HG03520 (cell line): Measurements from ENCODE around the gene KIF3A.
A peak's percentile ranks its signal among the peaks of the same experiment; 100 is the strongest.

ENCODE experiments used
- ATAC-seq: cut with Tn5 transposase; IDR thresholded peaks from one replicate; pipeline ENCODE4 v1.9.1; 2021; ENCODE audit warnings: mild to moderate bottlenecking, moderate library complexity; ENCODE audit not compliant: unreplicated experiment

KIF3A gene

DNA sequence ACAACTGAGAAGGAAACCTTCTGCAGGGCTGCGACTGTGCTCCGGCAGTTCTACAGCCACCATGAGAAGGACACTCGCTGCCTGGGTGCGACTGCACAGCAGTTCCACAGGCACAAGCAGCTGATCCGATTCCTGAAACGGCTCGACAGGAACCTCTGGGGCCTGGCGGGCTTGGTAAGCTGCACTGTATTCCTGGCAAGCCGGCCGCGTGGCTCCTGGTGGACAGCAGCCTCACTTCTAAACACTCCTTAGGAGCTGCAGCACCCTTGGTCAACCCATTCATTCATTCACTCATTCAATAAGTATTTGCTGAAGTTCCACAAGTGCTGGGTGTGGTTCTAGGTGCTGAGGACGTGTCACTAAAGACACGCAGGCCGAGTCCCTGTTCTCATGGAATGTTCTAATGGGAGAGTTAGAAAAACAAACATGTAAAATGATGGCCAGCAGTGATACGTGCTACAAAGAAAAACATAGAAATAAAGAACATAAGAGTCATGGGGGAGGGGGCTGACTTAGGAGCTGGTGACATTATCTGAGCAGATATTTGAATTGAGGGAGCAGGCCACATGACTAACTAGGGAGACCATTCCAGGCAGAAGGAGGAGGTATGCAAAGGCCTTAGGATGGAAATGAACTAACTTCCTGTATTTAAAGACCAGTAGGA is 57.5 kb downstream of the KIF3A start:
- no peak for ATAC-seq

DNA sequence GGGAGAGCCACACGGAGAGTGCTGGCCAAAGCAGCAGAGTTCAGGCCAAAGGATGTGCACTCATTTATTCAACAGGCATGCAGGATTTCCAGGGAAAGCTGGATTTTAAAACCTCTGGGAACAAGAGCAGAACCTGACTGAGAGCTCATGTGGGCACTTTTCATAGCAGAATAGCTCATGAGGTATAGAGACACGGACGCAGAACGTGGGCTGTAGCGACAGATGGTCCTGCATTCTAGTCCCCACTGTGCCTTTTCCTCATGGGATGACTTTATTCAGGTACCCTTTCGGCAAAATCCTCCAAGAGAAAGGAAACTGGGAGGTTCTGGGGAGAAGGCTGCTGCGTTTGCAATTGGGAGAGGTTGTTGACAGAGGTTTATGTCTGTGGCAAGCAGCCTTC is 58.2 kb downstream of the KIF3A start:
- ATAC-seq = no peak

DNA sequence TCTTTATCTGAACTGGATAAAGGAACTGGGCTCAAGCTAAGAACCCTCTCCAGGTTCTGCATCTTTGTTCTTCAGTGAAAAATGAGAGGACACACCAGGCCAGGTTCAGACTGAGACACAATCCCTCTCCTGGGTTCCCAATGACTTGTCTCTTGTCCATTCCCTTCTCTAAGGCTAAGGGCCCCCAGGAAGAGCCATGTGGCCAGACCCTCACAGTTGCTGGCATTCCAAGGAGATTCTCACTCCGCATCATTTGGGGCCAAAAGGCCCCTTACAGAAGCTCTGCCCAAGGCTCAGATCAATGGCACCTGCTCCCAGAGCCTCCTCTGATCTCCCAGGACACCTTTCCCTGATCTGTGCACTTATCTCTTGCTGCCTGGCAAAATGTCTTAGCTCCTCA is 58.6 kb downstream of the KIF3A start:
- no peak for ATAC-seq

DNA sequence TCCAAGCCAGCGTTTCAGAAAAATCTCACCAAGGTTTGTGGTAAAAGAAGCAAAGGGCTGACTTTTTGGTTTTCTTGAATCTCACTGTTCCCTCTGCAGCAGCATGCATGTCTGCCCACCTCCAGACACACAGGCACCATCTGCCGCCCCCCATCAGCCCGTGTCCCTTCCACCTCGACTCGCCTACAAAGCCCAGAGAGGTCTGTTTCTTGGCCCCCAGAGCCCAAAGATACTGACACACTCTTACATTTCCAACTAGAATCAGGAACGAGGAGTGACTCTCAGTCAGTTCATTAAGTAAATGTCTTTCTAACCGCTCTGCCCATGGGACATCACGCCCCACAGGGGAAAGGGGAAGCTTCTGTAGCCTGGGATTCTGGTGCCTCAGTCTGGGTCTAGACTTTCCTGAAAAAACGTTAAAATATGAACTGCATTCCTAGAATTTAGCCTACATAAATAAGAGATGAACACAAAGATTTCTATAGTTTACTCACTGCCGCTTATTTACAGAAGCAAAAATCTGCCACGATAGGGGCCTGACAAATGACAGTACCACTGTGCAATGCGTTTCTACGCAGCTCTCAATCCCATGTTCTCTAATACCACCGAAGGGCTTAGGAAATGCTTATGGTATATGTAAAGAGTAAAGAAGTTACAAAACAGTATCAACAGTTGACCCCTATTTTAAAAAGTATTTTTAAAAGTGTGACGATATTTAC is 59.5 kb downstream of the KIF3A start:
- ATAC-seq = no peak

DNA sequence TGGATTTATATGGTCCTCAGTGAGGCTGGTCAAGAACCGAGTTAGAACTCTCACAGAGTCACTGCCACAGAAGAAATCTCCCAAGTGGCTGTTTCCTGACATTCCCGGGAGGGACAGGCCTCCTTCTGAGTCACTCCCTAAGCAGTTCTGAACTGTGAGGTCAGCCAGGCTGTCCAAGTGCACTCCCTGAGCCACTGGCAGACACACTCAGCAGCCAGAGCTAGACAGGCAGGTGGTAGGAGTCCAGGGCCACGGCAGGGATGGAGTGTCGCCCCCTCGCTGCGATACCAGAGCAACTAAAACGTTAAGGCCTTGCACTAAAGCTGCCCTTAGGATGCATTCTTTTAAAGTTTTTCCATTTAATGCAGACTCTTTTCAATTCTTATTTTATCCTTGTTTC is 60.2 kb downstream of the KIF3A start:
- no peak for ATAC-seq

DNA sequence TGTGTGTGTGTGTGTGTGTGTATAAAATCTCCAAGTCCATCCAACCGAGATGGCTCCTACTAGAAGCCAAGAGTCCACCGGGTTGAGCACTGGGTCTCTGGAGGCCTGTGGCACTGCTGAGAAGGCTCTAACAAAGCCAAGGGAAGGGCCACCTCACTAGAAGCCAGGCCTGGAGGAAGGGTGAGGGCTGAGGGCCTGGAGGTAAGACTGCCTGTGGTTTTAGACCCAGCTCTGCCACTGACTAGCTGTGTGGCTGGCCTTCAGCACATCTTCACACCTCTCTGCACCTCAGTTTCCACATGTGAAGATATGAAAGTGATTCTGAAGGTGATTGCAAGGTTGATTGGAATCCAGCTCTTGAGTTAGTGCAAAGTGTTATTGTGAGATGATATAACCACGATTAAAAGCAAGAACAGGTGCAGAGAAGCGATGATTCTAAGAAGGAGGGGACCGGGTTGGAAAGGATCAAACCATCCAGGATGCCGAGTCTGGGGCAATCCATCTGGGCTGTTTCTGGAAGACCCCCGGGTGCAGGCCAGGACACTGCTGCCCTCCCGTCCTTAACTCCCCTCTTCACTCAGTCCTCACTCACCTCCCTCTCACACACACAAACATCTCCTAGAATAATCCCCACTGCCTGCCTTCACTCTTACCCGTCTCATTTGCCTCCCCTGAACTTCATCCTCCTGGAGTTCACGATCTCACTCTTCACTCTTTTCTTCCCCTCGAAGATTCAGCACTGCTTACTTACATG is 61.2 kb downstream of the KIF3A start:
- ATAC-seq = no peak

DNA sequence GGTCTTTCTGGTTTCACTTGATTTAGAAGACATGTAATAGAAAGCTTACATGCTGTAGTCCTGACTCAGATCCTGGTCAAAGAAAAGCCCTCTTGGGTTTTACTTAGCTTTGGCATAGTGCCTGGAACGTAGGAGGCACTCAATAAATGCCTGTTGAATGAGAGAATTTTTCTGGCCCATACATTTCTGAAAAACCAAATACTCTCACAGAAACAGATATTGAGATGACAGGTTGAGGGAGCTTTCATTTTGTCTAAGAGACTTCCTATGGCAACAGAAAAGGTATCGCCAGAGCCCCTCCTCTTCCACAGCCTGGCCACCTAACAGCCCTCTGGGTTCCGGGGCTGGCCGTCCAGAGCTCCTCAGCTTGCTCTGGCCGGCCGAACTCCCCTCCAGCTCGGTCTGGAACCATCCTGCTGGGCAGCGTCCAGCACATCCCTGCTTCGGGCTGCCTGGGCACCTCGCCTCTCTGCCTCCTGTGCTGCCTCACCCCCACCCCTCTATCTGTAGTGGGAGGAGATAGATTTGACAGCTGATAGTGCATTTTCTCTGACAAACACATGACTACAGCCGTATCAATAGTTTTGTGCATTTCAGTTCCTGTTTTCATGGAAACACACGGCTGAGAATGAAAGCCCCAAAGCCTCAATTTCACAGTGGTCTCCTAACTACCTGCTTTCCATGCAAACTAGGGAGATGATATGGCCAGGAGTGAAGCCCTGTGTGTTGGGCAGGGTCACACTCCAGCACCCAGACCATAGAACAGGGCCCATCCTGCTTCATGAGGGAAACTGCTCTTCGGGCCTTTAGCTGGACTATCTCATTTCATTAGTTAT is 62.5 kb downstream of the KIF3A start:
- peak; percentile 79 for ATAC-seq

DNA sequence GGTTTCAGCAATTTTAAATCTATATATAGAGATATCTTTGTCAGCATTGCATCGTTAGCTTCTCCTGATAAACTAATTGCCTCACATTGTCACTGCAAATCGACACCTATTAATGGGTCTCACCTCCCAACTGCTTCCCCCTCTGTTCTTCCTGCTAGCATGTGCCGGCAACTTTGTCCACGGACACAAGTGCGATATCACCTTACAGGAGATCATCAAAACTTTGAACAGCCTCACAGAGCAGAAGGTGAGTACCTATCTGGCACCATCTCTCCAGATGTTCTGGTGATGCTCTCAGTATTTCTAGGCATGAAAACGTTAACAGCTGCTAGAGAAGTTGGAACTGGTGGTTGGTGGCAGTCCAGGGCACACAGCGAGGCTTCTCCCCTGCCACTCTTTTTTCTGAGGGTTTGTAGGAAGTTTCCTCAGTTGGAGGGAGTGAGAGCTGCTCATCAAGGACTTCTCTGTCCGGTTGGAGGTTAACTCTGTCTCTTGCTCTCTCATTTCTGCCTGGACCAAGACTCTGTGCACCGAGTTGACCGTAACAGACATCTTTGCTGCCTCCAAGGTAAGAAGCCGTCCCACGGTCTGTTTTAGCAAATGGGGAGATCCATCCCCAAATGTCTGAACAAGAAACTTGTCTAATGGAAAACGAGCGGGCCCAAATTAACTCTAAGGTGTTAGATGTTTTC is 63.3 kb downstream of the KIF3A start, which contains the start of gene IL4:
Gene IL4, plus strand, starts transcription at position 51 of the 692 bp plus-strand sequence. Its CDS starts 62 bp downstream, at position 113.
- ATAC-seq = no peak

DNA sequence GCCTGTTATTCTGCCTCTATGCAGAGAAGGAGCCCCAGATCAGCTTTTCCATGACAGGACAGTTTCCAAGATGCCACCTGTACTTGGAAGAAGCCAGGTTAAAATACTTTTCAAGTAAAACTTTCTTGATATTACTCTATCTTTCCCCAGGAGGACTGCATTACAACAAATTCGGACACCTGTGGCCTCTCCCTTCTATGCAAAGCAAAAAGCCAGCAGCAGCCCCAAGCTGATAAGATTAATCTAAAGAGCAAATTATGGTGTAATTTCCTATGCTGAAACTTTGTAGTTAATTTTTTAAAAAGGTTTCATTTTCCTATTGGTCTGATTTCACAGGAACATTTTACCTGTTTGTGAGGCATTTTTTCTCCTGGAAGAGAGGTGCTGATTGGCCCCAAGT is 63.9 kb downstream of the KIF3A start:
- no peak for ATAC-seq

DNA sequence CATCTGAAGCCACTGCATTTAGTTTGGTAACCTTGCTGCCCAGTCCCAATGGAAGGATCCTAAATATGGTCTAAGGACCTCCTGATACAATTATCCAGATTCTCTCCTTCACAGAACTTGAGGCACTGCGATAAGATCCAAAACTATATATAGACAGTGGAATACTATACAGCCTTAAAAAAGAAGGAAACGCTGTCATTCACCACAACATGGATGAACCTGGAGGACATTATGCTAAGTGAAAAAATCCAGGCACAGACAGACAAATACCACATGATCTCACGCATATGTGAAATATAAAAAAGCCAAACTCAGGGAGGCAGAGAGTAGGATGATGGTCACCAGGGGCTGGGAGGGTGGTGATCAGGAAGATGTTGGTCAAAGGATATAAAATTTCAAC is 66.3 kb downstream of the KIF3A start:
- ATAC-seq = no peak

DNA sequence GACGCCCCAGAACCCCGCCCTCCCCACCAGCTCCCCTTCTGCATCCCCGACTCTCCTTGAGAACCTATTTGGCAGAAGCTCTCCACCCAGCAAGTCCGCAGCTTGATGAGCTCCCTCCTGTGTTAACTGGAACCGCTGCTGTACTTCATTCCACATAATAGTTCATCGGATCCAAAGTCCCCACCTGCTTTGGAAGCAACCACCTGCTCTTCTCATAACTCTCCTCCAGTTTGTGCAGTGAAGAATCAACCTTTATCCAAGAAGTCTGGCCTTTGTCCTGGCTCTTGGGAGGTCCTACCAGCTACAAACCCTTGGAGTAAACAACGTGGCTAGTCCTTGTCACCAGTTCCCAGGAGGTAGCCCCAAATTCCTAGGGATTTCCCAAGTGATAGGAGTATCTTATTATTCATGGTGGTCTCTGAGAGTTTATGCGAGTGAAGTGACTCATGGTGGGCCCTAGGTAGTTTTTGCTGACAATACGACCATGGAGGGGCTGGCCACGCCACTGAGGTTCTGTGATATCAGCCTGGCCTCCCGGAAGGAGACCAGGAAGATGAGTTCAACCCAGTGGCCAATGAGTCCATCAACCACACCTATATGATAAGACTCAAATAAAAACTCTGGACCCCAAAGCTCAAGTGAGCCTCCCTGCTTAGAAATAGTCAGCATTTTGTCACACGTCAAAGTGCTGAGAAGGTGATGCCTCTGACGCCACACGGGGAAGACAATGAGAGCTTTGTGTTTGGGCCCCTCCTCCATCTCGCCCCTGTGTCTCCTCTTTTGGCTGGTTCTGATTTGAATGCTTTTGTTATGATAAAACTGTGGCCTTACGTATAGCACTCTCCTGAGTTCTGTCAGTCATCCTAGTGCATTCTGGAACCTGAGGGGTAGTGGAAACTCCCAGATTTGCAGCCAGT is 67.1 kb downstream of the KIF3A start:
- ATAC-seq = no peak

DNA sequence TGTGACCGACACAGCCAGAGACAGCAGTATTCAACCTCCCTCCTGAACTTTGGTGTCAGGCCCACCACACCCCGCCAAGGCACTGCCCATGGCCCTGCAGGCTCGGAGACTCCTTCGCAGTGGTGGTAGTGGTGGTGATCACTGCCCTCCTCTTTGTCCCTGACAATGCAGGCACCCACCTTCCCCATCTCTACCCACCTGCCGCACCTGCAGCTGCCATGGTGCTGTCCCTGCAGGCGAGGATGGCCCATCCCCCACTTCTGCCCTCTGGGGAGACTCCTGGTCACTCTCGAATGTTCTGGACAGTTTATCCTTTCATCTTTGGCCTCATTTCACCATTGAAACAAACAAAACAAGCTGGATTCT is 67.9 kb downstream of the KIF3A start:
- ATAC-seq = no peak

DNA sequence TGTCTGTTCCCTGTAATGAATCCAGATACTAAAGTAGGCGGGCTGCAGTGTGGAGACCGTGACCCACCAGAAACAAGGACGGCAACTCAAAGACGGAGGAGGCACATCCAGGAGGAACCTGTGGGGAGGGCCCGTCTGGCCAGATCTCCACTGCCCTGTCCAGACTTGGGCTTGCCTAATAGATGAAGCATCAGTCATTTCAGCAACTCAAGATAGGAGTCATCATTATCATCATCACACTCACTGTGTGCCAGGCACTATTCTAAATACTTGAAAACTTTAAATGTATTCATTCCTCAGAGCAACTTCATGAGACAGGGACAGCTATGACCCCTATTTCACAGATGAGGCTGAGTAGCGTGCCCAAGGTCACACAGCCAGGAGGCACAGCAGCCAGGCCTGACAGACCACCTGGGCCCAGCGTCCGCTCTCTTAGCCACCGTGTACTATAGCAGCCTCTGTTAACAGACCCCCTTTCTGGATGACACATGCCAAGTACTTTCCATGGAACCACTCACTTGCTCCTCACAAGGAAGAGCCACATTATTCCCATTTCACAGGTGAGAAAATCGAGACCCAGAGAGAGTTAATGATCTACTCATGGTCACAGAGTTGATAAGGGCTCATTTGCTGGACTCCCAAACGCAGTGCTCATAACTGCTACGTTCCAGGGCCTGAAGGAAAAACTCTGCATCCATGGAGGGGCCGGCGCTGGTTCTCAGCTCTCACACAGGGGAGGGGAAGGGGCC is 68.5 kb downstream of the KIF3A start:
- ATAC-seq = no peak

DNA sequence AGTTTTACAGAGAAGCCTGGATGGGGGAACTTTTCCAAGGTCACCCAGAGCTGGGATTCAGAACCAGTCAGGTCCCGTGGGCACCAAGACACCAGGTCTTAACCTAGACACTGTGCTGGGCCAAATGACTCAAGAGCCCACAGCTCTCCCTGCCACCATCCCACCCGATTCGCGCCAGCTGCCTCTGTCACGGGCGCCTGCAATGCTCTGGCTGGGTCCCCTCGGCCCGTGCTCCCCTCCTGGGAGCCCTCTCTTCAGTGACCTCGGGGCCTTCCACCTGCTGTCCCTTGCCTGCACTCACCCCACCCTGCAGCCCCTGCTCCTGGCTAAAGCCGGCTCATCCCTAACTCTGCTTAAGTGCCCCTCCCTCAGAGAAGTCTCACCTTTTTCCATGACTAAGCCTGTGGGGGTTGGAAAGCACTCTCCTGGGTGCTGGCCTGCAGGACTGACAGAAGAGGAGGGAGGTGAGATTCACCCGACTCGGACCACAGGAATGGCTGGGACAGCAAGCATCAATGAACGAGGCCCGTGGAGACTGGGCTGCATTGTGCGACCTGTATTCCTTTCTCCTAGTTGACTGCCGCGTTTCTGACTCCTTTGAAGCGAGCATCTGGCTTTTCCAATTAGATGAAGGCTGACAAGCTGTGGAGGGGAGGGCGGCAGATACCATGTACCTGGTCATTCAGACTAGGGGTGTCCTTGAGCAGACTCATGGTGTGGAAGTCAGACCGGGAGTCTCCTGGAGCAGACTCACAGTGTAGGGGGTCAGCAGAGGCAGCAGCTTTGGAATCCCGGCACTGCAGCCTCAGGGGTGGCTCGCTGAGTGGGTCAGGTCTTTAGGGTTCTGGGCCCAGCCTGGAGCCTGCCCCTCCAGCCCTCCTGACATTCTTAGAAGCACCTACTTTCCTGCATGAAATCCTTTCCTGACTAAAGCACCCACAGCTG is 69.3 kb downstream of the KIF3A start:
- no peak for ATAC-seq

DNA sequence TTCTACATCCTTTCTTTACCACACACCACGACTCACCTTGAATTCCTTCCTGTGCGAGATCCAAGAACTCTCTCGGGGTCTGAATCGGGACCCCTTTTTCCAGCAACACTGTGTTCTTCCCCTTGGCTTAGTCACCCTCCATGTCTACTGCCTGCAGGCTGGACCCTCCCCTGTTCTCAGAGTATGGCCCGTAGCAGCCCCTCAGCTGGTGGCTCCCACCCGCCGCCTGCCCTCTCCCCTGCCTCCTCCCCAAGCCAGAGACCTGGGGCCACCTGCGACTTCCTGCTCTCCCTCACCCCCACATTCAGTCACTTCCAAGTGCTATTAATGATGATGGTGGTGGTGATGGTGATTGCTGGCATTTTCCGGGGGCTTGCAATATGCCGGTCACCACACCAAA is 70.0 kb downstream of the KIF3A start:
- no peak for ATAC-seq

DNA sequence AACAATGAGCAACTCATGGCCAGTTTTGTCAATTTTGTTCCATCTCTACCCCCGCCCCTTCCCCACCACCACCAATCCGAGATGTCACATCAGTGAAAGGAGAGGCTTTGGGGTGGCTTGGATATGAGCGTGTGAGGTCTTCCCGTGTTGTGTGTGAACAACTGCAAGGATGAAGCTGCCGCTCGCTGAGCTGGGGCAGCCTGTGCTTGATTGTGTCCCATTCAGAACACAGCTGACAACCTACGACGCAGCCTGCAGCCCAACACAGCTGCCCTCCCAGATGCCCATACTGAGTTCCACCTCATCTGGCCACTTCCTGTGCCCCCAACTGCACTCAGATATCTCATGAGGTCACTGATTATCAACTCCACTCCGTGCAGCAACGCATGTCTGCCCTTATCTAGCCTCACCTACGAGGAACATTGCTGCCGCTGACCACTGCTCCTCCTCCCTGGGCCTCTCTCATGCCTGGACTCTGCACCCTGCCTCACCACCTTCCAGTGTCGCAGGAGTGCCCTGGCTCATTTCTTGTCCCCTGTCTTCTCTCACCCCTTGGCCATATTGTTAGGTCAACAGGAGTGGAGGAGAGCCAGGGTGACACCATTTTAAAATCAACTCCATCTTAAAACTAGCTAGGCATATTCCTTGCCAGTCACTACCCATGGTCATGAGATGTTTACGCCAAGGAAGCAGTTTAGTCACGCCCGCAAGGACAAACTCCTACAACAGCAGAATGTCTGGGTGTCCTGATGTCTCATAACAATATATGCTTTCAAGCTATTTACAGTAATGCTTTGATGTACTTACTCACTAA is 70.8 kb downstream of the KIF3A start:
- ATAC-seq = no peak

DNA sequence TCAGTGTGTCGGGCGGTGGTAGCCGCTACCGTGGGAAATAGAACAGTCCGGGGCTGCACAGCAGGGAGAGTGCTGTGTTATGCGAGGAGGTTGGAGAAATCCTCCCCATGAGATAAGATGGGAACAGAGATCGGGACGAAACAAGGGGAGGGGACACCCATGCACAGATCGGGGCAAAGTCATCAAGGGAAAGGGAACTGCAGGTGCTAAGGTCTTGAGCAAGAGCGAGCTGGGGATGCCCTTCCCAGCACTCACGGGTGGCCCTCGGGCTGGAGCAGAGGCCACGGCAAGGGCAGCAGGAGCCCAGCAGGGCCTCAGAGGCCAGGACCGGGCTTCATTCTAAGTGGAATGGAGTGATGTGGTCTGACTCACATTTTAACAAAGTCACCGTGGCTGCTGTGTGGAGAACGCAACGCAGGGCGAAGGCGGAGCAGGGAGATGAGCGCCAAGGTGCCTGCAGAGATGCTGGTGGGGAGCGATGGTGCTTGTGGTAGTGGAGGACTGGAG is 71.7 kb downstream of the KIF3A start:
- no peak for ATAC-seq
